ENCODE data around the gene NFIX.

Gene NFIX

DNA sequence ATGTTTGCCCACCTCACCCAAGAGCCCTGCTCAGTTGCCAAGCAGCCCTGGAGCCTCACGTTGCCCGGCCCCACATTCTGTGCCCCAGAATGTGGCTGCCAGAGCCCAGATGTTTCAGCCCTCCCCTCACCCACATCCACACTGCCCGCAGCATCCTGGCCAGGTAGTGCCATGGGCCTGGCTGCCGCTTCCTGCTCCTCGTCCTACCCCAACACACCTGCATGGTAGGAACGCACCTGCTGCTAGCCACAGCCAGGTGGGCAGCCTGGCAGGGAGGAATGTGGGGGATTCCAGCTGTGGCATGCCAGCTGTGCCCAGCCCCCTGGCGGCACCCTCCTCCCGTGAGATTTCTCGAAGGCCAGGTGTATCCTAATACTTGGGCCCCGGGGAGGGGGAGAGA lies 7.5 kb upstream of the NFIX start:
- DNase-seq (ENCODE audit: low read depth): no peak

DNA sequence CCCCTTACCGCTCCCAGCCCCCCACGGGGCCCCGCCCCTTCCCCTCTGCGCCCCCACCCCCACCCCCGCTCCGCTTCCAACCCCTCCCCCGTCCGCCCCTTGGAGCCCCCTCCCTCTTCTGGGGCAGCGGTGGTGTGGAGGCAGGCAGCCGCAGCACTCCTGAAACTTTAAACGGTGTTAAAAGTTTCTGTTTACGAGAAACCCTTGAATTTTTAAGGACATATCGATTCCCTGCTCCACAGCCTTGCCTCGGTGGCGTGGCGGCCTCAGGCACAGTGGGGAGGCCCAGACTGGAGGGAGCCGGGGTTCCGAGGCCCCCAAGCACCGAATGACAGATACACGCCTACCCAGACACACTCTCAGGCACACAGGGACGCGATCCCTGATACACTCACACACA lies 4.8 kb upstream of the NFIX start:
- no peak for DNase-seq (ENCODE audit: low read depth)

DNA sequence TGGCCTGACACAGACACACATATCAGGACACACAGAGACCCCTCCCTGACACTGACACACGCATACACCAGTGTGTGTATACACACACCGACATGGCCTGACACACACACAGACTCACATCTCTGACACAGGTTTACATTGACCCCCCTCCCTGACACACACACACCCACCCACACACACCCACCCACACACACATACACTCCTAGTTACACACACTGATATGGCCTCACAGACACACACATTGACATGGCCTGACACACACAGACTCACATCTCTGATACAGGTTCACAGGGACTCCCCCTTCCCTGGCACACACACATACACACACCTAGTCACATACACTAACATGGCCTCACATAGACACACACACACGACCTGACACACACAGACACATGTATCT lies 4.4 kb upstream of the NFIX start:
- DNase-seq (ENCODE audit: low read depth): no peak

DNA sequence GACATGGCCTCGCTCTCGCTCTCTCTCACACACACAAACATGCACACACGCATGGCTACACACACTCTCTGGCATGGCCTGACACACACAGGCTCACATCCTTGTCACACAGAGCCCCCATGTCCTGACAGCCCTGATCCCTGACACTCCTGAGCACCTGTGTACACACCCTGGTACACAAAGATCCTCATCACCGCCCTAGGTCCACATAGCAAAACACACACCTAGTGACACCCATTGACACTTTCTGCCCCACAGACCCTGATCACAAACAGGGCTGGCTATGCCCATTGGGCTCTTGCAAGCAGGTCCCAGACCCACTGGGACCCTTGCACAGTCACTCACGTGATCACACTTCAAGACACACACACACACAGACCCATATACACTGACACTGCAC lies 4.0 kb upstream of the NFIX start:
- DNase-seq (ENCODE audit: low read depth): no peak

DNA sequence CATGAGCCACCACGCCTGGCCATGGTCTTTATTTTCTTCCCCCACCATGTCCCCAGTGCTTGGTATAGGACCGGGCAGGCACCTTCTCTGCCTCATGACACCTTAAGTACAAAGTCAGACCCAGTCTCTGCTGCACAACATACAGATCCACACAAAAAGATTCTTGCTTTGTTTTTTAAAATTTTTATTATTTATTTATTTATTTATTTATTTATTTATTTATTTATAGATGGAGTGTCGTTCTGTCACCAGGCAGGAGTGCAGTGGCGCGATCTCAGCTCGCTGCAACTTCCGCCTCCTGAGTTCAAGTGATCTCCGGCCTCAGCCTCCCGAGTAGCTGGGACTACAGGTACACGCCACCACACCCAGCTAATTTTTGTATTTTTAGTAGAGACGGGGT lies 2.5 kb upstream of the NFIX start:
- DNase-seq (ENCODE audit: low read depth): no peak

DNA sequence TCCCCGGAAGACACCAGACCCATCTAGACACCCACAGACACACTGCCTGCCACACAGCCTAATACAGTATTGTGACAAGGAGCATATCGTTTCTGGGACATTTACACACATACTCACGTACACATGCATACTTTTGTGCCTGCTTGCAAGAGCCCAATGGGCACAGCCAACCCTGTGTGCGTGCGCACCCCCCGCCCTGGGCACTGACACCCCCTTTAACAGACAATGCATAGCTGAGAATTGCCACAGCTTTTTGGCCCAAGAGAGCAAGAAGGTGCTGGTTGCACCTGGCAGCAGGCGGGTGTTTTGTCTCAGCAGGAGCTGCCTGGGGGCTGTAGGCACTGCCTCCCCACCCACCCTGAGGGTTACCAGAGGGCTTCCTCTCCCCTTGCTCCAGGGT lies 1.7 kb upstream of the NFIX start:
- DNase-seq (ENCODE audit: low read depth): no peak

DNA sequence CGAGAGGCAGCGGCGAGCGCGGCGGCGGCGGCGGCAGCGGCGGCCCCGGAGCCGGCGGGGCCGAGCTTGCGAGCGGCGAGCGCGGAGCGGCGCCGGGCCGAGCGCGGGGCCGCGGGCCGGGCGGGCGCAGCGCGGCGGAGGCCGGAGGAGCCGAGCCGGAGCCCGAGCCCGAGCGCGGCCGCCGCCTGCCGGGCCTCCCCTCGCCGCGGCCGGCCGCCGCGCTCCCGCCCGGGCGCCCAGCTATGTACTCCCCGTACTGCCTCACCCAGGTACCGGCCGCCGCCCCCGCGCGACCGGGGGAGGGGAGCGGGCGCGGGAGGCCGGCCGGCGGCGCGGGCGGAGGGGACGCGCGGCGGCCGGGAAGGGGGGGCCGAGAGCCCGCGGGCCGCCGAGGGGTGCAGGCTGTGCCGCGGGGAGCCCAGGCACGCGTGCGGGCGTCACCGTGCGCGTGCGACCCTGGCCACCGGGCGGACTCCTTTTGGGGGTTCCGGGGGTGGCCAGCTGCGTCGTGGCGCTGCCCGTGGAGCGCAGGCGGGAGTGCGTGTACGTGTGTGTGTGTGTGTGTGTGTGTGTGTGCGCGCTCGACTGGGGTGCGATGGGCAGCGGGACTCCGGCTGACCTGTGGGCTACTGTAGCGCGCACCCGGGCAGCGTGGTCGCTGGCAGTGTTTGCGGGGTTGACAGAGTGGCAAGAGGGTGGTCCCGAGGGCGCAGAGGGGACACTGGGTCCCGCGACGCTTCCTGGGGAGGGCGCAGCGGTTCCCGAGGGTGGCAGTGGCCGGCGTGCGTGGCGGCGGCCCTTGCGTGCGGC lies 526 bp downstream of the NFIX start:
- DNase-seq (ENCODE audit: low read depth): no peak

DNA sequence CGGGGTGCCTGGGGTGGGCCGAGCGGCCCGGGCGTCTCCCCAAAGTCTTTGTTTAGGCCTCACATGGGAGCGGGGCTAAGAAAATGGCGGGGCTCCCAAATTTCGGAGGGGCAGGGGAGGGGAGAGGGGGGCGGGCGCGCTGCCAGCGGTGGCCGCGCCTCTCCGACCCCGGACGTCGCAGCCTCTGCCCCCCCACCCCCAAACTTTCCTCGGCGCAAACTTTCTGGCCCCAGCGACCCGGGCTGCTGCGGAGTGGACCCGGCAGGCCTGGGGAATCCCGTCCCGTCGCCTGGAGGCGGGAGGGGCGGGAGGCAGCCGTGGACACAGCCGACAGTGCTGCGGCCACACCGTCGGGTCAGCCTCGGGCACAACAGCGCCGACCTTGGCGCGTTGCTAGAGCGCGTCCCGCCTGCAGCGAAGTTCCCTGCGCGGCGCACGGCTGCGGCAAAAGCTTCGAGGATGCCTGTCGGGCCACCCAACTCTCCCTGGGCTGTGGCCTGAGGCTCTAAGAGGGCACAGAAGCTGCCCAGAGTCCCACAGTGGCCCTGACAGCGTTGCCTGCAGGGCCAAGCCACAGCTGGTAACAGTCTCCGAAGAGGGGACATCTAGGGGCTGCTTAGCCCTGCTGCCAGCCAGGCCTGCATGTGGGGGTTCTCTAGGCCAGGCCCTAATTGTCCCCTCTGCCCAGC lies 1.3 kb downstream of the NFIX start:
- no peak for DNase-seq (ENCODE audit: low read depth)

DNA sequence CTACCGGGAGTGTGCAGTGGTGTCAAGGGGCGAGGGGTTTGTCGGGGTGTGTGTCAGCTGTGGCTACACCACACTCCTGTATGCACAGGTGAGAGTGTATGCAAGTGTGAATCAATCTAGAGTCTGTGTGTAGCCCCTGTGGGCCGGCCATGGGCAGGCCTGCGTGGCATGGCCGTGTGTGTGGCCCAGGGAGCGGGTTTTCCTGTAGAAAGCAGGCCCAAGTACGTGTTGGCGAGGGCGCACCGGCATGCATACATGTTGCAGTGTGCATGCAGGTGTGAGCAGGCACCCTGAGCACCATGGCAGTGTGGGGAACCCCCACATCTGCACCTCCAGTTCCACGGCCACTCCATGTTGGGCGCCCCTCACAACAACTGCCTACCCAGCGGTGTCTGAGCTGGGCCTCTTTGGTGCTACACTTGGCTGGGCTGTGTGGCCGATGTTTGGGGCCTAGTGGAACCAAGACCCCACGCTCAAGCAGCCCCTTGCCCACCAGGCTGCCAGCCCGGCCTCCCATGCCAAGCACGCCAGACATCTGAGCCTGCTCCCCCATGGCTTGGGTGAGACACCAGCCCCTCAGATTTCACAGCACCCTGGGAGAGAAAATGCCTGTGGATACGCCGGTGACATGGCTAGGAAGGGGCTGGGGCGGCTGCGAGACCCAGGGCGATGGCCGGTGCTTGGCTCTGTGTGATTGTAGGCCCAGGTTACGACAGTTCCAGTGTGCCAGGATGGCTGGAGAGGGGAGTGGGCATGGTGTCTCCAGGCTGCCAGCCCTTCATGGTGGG lies 2.1 kb downstream of the NFIX start:
- DNase-seq (ENCODE audit: low read depth): no peak

DNA sequence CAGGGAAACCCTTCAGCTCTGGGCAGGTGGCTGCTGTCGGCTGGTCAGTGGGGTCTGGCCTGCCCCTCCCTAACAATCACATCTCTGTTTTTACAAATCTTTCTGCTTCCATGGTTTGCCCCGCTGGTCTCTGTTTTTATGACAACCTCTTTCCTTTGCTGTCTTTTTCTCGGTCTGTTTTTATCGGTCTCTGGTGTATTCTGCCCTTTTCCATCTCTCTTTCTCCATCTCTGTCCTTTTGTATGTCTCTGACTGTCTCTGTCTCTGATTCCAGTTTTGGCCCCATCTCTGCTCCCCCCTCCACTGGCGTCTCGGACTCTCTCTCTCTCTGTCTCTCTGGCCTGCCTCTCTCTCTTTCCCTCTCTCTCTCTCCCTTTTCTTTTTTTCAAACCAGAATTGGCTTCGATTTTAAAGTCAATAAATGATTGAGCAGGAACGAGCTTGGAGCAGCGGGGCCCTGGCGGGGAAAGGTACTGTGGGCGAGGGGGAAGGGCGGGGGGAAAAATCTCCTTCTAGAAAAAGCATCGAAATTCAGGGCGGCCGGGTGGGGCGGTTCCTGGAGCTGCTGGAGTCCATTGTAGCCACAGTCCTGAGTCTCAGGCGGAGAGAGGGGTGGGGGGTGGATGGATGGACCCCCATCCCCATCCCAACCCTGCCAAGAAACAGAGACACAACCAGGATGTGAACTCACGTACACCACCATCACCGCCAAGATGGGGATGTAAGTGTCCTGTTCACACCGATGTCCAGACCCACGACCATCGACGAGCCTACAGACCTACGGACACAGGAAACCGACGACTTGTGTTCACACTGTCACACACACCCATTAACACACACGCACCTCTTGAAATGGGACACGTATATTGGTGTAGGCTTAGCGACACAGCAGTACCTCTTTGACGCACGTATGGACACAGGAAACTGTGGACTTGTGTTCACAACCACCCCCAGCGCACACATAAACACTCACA lies 3.0 kb downstream of the NFIX start:
- no peak for DNase-seq (ENCODE audit: low read depth)

DNA sequence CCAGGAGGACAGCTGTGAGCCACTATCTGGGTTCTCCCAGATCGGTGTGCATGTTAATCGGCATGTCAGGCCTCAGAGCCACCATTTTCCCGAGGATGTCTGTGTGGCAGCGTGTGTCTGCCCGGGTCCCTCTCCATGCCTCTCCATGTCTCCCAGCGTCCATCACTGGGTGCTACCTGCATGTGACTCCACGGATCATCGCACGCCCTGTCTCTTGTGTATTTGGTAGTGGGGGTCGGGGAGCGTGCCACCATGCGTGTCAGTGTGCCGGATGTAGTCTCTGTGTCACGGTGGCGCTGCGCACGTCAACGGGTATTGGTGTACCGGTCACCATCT lies 5.9 kb downstream of the NFIX start:
- no peak for DNase-seq (ENCODE audit: low read depth)

DNA sequence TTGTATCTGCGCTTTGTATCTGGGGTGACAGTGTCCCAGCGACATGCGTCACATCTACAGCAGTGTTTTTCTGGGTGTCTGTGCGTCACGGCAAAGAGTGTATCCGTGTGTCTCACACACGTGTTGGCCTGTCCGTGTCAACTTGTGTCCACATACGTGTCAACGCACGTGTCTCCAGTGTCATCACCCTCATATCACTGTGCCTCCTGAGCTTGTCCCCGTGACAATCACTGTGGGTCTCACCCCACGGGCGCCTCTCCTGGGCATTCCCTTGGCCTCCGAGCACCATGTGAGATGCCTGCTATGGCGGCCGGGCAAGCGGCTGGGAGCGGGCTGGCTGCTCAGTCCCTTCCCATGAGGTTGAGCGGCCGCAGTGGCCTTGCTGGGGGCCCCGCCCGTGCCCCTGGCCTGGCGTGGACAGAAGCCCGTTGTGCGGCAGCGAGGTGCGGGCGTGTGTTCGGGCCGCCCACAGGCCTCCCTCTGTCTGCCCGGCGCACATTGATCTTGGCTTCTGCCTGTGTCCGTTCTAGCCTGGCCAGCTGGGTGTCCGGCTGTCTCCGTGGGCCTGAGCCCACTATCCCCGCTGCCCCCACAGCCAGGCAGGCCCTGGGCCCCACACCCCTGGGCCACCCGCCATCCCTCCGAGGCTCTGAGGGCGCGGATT lies 6.4 kb downstream of the NFIX start:
- DNase-seq (ENCODE audit: low read depth): no peak

DNA sequence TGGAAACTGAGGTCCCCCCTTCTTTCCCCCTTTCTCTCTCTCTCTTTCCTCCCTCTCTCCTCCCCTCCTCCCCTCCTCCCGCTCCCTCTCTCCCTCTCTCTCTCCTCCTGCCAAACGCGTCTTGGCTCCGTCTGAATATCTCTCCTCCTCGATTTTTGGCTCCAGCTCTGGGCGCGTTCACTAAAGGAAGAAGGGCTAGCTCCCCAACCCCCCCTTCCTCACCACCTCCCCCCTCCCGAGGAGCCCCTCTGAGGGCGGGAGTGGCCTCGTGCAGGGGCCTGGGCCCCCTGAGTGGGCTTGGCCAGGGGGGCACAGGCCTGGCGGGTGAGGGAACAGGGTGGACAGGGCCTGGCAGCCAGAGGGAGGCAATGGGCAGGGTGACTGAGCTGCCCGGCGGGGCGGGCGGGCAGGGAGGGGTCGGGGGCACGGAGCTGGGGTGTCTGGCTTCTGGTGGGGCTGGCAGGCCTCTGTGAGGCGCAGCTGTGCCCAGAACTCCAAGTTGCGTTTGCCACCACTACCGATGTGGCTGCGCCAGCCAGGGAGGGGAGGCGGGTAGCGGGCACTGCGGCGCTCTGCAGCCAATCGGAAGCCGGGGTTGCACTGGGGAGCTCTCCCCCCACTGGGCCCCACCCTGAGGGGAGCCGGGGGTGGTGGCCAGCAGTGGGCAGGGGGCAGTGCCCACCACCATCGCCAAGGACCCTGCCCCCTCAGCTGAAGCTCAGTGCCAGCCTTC lies 7.1 kb downstream of the NFIX start:
- no peak for DNase-seq (ENCODE audit: low read depth)

DNA sequence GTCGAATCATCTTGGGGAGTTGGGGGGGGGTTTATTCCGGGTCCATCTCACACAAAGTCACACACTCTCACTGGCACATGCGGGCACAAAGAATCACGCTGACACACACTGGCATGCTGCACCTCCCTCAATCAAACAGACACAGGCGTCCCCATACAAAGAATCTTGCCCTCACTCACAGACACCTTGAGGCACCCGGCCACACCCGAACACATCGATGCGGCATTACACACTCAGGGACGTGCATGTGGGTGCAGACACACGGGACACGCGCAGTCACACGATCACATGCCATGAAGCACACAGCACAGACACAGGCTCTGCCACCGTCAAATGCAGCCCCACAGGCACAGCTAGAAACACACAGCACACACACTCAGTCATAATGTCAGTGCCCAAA lies 7.8 kb downstream of the NFIX start:
- DNase-seq (ENCODE audit: low read depth): no peak

DNA sequence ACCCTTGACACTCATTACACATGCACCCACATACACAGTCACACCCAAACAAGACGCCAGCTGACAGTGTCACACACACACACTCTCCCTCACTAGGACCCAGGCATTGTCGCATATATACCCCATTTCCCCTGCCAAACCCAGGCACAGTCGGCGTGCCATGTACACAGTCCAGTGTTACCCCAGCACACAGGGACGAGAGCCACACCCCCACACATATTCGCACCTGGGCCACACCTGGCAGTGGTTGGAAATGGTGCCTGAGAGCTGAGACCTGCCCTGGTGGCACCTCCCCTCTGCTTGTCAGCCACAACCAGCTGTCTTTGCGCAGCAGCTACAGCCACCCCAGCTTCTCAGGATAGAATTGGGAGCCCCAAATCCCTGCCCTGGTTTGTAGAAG lies 9.0 kb downstream of the NFIX start:
- DNase-seq (ENCODE audit: low read depth): no peak

DNA sequence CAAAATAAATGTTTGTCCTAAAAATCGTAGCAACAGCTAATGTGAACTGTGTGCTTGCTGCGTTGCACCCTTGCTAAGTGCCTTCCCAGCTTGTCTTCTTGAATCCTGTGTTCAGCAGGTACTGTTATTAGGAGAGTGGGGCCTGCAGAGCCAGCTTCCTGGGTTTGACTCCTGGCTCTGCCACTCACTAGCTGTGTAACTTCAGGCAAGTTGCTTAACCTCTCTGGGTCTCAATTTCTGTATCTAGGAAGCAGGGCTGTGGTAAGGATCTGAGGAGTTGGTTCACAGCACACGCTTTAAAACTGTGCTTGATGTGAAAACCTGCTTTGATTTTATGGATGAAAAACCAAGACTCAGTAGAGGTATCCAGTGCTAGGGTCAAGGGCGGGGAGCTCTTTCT lies 10.0 kb downstream of the NFIX start:
- DNase-seq (ENCODE audit: low read depth): no peak

DNA sequence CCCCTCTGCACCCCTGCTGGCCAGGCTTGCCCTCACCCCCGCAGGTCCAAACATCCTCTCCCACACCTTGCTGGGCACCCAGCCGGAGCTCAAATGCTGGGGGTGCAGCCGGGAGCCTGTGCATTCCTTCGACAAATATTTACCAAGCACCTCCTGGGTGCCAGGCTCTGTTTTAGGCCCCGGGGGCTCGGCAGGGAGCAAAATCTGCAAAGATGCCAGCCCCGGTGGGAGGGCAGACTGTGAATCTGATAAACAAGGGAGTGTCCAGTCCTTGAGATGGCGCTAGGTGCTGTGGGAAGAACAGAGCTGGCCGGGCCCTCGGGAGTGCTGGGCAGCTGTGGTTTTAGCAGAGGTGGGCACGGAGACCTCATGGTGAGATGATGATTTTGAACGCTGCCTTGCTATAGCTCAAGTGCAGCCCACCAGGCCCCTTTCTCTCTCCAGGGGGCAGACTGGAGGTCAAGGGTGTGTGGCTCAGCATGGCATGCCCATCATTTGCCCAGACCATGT lies 10.6 kb downstream of the NFIX start:
- no peak for DNase-seq (ENCODE audit: low read depth)

DNA sequence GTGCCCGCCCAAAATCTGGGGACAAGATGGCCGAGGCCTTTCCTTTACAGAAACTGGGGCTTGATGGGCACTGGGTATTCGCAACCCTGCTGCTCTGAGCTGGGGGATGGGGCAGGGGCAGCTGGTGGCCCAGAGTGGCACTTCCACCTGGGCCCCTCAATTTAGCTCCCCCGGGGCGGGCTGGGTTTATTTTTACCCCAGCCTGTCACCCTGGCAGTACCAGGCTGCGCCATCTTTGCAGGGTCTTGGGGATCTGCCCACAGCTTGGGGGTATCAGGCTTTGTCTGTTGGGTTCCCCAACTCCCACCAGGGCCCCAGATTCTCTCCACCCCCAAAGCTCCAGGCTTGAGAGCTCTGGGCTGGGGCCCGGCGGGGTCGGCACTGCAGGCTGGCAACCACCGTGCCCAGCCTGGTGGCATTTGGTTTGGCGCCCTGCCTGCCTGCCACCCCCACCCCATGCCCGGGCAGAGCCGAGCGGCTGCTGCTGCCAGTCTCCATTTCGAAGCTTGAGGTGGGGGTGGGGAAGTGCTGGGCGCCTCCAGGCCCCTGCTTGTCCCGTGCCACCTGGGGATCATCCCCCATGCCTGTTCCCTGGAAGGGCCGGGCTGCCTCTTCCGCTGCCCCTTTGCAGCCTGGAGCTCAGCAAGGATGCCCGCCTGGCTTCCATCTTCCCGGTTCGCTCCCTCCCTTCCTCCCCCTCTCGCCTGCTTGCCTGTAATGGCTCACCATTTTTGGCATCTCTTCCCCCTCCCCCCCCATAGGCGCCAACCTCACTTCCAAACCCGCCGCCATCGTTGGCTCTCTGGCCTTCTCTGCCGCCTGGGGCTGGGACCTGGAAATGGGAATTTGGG lies 11.4 kb downstream of the NFIX start:
- no peak for DNase-seq (ENCODE audit: low read depth)

DNA sequence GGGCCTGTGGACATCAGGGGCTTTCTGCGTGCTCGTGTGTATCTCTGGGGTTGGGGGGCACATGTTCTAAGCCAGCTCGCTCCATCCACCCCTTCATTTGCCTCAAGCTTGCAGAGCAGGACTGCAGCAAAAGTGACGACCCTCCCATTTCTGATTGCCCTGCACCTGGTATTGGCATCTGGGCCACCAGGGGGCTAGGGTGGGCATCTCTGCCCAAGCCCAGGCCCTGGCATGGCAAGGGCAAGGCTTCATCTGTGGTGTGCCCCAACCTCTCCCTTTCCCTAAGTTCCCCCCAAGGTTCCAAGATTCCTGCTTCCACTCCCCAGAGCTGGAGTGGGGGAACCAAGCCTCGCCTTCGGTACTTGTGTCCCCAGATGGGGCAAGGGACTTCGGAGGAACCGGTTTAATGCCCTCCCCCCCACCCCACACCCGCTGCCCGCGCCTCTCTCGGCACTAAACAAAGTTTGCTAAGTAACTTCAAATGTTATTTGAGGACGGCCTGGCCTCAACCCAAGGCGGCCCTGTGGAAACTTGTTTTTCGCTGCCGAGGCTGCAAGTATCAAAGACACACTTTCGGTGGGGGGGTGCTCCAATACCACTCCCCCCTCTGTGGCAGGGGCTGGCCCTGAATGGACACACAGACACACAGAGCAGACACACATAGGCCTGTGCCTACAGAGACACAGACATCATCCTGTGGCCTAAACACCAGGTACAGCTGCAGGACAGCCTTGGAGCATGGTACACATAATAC lies 12.2 kb downstream of the NFIX start:
- no peak for DNase-seq (ENCODE audit: low read depth)

All from stimulated activated CD4-positive, alpha-beta T cell treated with anti-CD3 and anti-CD28 coated beads, Interleukin-2, amount 100 ng/mL, for 4 hours (primary cell).